ENCODE measurements around the gene TMEM174.

The TMEM174 gene, protein sequence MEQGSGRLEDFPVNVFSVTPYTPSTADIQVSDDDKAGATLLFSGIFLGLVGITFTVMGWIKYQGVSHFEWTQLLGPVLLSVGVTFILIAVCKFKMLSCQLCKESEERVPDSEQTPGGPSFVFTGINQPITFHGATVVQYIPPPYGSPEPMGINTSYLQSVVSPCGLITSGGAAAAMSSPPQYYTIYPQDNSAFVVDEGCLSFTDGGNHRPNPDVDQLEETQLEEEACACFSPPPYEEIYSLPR

DNA sequence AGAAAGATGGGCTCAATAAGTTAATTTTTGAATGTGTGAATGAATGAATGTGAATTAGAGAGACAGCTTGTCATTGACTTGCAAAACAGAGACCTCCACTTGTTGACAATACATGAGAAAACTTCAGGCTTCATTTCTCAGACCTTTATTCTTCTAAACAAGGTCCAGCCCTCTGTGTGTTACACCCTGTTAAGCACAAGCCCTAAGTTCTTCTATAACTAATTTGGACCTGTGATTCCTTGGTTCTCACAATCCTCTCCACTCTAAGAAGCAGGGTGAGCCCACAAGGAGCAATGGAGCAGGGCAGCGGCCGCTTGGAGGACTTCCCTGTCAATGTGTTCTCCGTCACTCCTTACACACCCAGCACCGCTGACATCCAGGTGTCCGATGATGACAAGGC, at the start of gene TMEM174:
Gene TMEM174, plus strand, starts transcription at position 243 of the 400 bp plus-strand sequence. Its CDS starts 51 bp downstream, at position 294.
- DNase-seq (ENCODE audit: low spot score), result no peak

DNA sequence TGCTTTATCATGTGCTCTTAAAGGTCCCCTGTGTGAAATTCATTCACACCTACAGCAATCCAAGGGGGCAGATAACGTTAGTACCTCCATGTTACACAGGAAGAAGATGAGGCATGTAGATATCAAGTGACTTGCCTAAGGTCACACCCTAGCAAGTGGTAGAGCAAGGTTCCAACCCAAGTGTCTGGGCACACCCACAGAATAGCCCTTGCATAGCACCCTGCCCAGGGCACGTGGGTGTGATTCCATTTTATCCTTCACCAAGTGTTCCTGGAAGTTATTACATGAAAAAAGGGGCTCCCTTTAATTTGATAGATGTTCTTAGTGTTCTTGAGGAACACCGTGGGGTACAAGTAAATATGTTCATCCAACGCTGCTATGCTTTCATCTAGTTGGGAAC, 47.7 kb upstream of the TMEM174 start:
- no peak for DNase-seq (ENCODE audit: low spot score)

DNA sequence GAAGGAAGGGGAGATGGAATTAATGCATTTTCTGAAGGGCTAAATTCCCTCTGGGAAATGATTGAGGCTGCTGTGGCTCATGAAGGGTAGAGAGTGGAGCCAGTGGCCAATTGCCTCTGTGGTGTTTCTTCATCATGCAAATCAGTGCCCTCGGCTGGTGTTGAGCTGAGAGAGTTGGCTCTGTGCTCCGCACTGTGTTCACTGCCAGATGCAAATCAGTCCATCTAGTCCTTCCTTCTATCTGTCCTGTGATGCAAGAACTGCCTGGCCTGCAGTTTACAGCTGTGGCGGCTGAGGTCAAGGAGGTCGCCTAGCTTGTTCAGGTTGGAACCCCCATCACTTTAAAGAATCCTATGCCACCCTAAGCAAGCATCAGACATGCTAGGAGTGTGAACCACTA, 46.6 kb upstream of the TMEM174 start:
- DNase-seq (ENCODE audit: low spot score), result no peak

DNA sequence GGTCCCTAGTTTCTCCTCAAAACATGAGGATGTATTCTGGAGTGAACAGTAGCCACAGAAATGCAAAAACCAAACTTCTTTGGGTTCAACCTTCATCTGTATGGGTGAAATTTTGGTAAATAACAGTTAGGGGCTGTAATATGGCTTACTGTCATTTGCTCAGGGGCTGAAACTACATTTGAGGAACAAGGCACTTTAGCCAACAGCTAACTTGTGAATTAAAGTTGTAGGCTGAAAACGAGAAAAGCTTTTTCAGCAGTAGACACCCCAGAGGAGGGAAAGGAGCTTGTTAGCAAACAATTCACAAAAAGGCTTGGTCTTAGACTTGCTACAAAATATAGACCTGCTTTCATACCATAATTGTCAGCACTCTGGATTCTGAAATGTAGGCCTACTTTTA, 46.0 kb upstream of the TMEM174 start:
- DNase-seq (ENCODE audit: low spot score), result no peak

DNA sequence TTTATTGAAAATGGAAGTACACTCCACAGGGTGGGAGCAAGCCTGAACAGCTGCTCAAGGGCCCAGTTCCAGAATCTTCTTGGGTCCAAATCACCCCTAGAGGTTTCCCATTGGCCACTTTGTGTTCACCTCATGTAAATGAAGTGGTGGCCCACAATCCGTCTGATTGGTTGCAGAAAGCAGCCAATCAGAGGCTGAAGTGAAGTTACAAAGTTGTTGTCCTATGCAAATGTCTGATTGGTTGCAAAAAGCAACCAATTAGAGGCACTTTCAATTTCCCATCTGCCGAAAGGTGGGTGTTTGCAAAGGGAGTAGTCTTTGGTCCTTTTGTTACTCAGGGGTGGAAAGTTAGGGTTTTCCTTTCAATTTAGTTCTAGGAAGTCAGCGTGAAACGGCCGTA, 43.9 kb upstream of the TMEM174 start:
- DNase-seq (ENCODE audit: low spot score), result no peak

DNA sequence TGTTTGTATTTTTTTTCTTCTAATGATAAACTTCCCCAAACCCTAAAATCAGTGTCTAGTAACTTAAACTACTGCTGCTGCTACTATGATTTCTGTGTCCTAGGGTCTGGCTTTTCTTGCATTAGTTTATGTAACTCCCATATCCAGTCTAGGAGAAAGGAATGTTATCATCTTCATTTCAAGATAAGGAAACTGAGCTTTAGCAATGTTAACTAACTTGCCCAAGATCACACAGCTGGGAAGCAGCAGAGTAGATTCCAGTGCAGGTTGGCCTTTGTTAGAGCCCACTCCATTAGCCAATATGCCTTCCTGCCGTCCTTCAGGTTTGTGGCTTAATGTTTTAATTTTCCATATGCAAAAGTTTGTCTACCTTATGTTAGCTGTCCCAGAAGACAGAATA, 42.2 kb upstream of the TMEM174 start:
- DNase-seq (ENCODE audit: low spot score), result no peak

DNA sequence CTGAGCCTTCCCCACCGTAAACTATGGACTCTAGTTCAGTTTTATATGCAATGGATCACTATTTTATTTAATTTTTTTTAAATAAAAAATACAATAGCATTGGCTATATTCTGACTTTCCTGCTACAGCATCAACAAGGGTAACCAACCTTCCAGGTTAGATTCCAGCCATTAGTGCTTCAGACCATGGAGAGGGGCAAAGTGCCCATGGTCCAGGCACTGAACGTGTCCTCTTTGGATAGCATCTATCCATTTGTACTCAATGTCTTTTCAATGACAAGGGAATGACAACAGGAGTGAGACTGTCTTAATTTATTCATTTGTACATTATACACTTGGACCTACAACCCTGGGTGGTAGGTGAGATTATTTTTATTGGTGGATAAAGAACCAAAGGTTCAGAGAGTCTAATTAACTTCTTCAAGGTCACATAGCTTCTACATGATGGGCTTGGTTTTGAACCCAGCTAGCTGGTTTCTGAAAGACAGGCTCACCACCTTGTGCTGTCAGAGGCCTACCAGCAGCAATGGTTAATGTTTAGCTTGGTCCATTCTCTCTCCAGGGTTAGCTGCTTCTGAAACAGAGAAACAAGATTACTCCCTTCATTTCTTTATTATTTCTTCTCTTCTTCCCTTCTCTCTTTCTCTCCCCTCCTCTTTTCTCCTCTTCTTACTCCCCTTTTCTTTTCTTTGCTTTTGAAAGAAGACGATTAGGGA, 41.1 kb upstream of the TMEM174 start:
- DNase-seq (ENCODE audit: low spot score), result no peak

DNA sequence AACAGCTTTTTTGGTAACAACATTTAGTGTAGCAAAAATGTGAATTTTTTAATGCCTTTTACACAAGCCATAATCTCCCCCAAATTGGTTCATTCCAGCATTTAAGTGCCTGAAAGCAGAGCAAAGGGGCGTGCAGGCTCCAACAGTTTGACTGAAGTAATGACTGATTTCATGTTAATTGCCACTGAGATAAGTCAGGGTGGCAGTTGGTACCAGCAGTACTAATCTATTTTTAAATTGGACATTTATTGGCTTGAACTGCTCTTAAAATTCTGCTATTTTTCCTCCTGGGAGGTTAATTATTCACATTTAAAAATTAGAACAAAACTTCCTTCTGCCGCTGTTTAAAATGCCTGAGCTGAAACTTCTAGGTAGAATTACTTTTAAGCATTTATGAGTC, 40.2 kb upstream of the TMEM174 start:
- no peak for DNase-seq (ENCODE audit: low spot score)

DNA sequence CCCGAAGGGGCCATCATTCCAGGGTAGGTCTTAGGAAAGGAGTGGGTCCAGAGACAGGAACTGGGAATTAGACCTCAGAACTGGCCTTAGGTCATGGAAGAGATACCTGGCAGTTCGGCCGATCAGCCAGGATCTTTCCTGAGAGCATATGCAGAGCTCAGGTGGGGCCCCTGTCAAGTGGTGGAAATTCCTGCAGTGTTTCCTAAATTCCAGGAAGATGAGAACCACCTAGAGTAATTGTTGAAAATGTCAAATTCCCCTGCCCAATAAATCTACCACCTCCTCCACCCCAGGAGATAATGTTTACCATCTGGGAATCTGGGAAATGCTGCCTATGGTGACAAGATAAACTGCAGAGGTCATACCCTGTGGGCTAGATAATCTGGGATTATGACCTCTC, 38.0 kb upstream of the TMEM174 start:
- DNase-seq (ENCODE audit: low spot score), result no peak

DNA sequence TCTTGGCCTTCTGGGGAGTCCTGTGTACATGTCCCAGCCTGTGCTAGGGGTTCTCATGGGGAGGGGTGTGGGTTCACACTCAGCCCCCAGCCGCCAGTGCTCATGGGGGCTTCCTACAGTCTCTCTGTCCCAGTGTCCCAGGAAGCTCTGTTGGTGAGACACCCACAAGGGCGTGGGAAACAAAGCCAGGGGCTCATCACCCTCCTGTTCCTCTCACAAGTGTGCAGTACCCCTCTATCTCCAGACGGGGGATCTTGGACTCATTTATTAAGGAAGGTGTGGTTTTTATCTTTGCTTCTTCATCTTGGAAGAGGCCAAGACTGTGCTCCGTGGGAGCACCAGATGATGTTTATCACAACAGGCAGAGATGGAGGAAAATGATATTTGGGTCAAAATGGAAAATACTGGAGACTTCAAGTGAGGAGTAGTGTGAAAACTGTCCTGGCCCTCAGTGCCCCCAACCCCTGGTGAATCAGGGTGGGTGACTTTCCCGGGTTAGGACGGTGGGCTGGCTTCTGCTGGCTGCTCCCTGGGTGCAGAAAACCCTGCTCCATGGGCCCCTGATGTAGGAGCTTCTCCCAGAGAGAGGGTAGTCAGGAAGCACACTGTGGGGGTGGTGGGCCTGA, 37.5 kb upstream of the TMEM174 start:
- peak; percentile 36 for DNase-seq (ENCODE audit: low spot score)

DNA sequence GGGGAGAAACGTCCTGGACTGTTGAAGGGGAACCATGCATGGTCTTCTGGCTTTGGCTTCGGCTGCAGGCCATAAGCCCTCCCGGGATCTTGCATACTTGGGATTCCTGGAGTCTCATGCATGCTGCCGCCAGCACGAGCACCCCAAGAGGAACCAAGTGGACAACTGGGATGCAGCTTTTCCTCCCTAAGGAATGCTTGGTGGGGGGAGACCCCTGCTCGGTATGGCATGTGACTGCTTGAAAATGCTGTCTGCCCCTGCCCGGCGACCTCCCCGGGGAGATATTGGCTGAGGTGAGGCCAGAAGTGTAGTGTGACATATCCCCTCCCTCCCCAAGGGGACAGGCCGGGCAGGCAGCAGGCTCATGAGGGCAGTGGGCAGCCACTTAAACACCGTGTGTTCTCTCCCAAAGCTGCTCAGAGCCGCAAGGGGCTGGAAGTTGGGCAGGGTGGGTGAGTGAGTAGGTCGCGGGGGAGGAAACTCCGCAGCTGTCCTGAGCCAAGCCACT, 36.9 kb upstream of the TMEM174 start:
- DNase-seq (ENCODE audit: low spot score), result no peak

DNA sequence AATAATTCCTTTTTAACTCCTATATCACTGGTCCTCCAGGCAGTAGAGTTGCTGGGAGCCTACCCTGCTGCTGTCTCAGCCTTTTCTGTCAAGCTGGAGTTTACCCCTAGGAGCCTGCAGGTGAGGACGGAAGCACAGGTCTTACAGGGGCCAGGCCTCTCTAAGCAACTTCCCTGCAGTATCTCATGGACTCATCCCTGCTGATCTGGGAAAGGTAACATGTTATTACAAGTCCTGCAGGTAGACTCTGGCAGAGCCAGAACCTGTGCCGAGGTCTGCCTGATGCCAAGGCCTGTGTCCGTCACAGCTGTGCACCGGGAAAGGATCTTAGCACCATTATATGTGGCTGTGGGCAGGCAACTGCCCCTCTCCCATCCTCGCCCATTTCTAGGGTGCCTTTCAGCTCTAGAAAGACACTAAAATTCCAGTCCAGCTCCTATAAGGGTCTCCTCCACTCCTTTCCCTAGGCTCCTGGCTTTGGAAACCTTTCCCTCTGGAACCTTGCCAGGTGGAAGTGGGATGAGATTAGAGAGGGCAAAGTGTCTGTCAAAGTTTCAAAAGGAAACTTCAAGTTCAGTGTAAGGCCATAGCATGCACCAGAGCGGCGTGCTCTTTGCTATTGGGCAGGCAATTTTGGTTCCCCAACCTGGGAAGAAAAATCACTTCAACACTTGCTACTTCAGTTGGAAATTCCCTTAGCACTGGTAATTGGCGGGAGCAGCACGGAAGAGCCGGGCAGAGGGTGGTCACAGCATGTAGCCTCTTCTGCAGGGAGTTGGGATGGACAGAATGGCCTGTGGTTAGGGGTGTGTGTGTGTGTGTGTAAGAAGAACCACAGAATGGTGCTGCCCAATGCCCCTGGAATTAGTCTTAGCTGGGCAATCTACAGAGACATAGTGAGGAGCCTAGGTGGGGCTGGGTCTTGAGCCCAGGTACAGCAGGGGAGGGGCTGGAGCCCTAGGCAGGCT, 35.1 kb upstream of the TMEM174 start:
- DNase-seq (ENCODE audit: low spot score), result peak; percentile 22

DNA sequence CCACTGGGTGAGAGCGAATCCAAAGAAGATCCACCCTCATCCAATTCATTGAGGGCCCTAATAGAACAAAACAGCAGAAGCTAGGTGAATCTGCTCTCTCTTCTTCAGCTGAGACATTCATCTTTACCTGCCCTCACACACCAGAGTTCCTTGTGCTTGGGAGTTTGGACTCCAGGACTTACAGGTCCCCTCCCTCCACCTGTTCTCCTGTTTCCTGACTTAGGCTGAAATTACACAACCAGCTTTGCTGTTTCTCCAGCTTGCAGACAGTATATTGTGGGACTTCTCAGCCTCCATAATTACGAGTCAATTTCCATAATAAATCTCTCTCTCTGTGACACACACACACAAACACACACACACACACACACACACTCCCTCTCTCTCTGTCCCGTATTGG, 33.5 kb upstream of the TMEM174 start:
- DNase-seq (ENCODE audit: low spot score), result no peak

DNA sequence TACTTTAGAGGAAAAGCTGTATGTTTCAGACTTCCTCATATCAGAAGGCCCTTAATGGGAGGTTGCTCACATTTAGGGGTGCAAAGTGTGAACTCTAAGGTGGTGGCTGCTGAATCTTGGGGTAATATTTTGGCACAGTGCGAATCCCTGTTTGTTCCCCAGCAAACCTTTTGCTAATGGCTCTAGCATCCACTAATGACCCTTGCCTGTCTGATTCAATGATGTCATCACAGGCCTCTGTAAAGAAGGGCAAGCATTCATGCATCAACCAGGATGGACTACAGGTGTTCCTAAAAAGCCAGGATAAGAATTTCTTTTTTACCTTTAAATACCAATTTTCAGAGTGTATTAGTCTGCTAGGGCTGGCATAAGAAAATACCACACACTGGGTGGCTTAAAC, 32.2 kb upstream of the TMEM174 start:
- DNase-seq (ENCODE audit: low spot score), result no peak

DNA sequence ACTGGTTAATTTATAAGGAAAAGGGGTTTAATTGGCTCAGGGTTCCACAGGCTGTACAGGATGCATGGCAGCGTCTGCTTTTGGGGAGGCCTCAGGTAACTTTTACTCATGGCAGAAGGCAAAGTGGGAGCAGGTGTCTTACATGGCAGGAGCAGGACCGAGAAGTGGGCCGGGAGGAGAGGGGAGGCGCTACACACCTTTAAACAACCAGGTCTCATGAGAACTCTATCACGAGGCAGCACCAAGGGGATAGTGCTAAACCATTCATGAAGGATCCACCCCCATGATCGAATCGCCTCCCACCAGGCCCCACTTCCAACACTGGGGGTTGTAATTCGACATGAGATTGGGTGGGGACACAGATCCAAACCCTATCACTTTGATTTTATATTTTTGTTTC, 31.0 kb upstream of the TMEM174 start:
- DNase-seq (ENCODE audit: low spot score), result no peak

DNA sequence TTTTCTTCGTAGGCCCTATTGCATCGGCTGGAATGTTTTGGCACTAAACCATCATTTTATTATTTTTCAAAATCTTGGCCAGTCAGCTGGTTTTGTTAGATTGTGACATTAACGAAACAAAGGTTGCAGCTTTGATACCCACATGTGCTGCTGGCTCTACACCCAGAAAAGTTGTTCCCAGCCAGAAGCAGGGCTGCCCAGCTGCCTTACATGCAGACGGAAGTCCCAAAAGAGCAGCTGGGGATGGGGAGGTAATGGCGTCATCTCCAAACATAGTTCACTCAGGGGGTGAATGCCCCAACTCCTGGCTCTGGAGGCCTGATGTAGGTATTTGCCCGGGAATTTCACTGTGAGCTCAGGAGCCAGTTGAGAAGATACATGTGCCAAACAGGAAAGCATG, 29.3 kb upstream of the TMEM174 start:
- no peak for DNase-seq (ENCODE audit: low spot score)

DNA sequence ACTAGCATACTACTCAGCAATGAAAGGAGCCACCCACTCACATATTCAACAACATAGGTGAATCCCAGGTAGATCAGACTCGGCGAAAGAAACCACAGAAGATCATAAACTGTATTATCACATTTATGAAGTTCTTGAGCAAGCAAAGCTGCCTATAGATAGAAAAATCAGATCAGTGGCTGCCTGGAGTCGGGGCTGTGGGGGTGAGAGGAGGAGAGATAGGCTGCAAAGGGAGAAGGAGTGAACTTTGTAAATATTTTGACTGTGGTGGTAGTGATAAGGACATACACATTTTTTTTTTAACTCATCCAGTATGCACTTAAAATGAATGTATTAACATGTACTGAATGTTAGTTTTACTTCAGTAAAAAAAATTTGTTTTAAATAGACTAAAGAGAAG, 23.5 kb upstream of the TMEM174 start:
- no peak for DNase-seq (ENCODE audit: low spot score)

DNA sequence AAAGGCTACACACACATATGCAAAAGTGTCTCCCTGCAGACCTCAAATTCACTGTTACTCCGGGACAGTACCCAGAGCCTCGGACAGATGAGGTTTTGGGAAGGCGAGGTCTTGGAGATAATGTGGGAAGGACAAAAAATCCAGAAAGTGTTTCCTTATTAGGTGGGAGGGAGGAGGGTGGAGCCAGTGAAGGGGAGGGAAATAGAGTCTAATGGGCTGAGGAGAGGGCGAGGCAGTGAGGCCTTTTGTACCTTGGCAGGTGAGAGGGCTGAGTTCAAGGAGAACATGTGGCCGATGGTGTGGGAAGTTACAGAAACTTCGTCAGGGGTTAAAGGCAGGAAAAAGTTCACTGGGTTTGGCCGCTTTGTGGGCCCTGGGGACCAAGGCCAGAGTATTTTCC, 22.1 kb upstream of the TMEM174 start:
- no peak for DNase-seq (ENCODE audit: low spot score)

DNA sequence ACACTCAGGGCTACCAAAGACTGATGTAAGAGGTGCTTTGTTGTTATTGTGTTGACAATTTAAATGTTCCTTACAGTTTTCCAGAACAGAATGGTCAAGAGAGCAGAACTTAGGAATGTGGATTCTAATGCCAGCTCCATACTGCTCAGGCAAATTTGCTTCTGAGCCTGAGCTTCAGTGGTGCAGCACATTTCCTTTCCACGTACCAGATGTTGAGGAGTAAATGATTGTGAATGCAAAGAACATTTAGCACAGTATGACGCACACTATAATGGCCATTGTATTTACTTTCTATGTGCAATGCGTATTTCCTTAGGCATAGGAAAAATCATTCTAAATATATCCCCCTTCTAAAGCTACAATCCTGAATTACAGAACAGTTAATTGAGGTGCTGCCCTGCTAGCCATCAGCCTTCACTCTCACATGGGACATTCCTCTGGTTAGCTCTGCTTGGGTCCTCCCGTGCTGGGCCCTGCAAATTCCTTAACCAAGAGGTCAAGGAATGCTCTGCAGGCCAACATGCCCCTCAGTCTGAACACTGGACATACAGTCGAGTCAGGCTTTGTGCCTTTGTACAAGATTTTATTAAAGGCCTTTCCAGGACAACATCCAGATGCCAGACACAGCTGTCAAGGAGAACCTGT, 21.1 kb upstream of the TMEM174 start:
- no peak for DNase-seq (ENCODE audit: low spot score)

DNA sequence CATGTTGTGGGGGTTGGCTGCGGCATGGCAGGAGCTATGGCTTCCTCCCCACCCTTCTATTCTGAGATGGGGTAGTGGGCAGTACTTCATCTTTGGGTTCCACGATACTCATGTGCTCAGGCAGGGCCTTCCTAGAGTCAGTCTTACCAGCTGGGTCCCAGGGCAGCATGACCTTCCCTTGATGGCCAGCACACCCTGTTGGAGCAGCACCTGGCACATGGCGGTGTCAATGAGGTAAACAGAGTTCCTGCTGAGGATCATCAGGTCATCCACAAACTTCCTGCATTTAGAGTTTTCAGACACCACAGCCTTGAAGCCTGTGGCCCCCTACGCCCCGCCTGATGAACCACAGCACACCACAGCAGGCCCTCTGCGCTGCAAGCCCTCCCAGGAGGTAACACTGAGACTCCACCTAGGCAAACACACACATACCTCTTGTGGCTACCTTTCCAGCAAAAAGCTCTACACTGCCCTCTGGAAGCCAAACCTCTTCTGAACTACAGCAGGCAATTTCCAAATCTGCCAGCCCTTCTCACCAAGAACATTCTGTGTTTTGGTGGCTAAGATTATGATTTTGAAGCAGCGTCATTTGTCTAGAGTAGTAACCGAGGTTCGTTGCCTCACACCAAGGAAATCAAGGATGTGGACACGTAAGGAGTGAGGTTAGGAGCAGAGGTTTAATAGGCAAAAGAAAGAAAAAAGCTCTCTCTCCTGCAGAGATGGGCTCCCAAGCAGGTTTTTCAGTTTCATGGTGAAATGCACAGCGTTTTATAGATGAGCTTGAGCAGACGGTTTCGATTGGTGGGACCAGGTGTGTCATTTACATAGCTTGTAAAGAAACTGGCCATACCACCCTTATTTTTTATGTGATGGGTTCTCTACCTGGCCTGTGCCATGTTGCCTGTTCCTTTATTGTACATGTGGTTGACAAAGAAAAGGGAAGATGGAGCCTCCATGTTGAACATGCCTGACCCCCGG, 20.3 kb upstream of the TMEM174 start:
- no peak for DNase-seq (ENCODE audit: low spot score)
